Measurements from ENCODE around the gene NRSN1.

- TF ChIP-seq CTCF (IDR thresholded peaks at IDR 0.05; ENCODE audit: insufficient read depth, low read length): no peak
- TF ChIP-seq POLR2AphosphoS5 (IDR thresholded peaks at IDR 0.05; ENCODE audit: low read depth): no peak
- no peak for TF ChIP-seq SPI1 (IDR thresholded peaks at IDR 0.05; ENCODE audit: borderline replicate concordance, low read depth)
- no peak for TF ChIP-seq REST (IDR thresholded peaks at IDR 0.05; ENCODE audit: insufficient replicate concordance, low read depth)
- no peak for TF ChIP-seq GABPA (IDR thresholded peaks at IDR 0.05; ENCODE audit: low read depth)
Observed at GRCh38 chr6:24100770-24101155, 25.3 kb upstream of the NRSN1 start.
